Esophagus (tissue), 2 donors: ENCODE data around the gene HS6ST2. TPM values are rescaled to one million over a fixed set of nuclear protein-coding genes. Genes with fewer than 3 reads are reported as not detected.

ENCODE experiments used
- H3K27ac ChIP-seq, 2 donors: one replicate each; pipeline ENCODE4 v1.5.1; 2013; ENCODE audit warnings: low read depth in 2 of 2, mild to moderate bottlenecking in 2 of 2, inconsistent platforms in 1 of 2, low read length in 1 of 2, moderate library complexity in 1 of 2
- H3K27me3 ChIP-seq, 2 donors: one replicate each; pipeline ENCODE4 v1.6.1; 2013; ENCODE audit warnings: low read length in 2 of 2, control low read depth in 1 of 2, mild to moderate bottlenecking in 1 of 2; ENCODE audit not compliant: insufficient read depth in 2 of 2, control insufficient read depth in 1 of 2
- H3K36me3 ChIP-seq, 2 donors: one replicate each; pipeline ENCODE4 v1.6.1; 2013; ENCODE audit warnings: low read length in 1 of 2; ENCODE audit not compliant: control insufficient read depth in 2 of 2, insufficient read depth in 2 of 2
- H3K4me1 ChIP-seq, 2 donors: one replicate each; pipeline ENCODE4 v1.6.1; 2013; ENCODE audit warnings: low read length in 1 of 2; ENCODE audit not compliant: control insufficient read depth in 2 of 2, insufficient read depth in 2 of 2
- H3K4me3 ChIP-seq, 2 donors: one replicate each; pipeline ENCODE4 v1.5.1; 2013; ENCODE audit warnings: low read length in 2 of 2, mild to moderate bottlenecking in 2 of 2, low read depth in 1 of 2, moderate library complexity in 1 of 2
- H3K9me3 ChIP-seq, 2 donors: one replicate each; pipeline ENCODE4 v1.6.1; 2013; ENCODE audit warnings: mild to moderate bottlenecking in 2 of 2, low read depth in 1 of 2, low read length in 1 of 2, moderate library complexity in 1 of 2; ENCODE audit not compliant: control insufficient read depth in 2 of 2, insufficient read depth in 1 of 2
- WGBS, 2 donors: extraction: QIAGEN DNeasy Blood & Tissue Kit; methylation state at CpG; one replicate each; pipeline ENCODE4 v1.1.7; 2013; 5-methylcytosine and 5-hydroxymethylcytosine counted together
- polyA plus RNA-seq, 2 donors: library from polyadenylated mRNA; stranded (reverse); fragments of 200-250 nt; gene quantifications; one replicate each; pipeline ENCODE4 v1.2.3, GENCODE V29; 2013
- donor health status: healthy with polysubstance abuse.
- donor health status: Bipolar disorder and iron deficiency.

HS6ST2 gene
- polyA plus RNA-seq, 2 donors: 0.81 to 2.8 TPM

DNA sequence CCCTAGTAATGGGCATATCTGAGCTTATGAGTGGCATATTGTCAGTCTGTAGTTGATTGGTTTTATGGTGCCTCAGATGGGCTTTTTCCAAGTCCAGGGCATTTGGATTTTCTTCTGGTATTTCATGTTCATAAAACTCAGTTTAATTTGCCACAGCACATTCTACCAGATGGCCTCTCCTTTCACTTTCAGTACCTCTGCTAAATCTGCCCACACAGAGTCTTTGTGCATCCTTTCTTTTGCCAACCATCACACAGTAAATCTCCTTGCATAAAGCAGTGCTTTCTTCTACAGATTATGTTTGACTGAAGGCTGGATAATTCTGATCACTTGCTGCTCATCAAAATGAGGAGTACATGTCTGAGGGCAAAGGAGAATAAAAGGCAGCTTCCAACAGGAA lies 98.2 kb downstream of the HS6ST2 start:
- no peaks in the 10 kb centered on the region for H3K36me3 ChIP-seq
- H3K9me3 ChIP-seq: no peaks in the 10 kb centered on the region
- no peak overlapping the region for H3K4me3 ChIP-seq
- no peaks in the 10 kb centered on the region for H3K27me3 ChIP-seq
- H3K27ac ChIP-seq: no peak overlapping the region
- no peaks in the 10 kb centered on the region for H3K4me1 ChIP-seq

DNA sequence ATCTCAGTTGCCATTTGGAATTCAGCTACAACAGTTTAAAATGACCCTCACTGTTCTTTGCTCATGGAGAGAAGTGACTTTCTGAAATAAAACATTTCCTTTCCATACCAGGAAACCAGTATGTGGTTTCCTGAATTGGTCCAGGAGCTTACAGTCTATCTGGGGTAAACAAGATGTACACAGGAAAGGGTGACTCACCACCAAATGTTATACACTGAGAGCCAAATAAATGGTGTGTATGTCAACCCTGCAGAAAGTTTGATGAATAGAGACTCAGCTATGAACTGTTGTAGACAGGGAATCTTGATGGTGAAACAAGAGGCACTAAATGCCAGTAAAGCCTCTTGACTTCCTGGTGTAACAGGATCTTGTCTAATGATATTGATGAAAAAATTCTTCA lies 100.4 kb downstream of the HS6ST2 start:
- H3K27me3 ChIP-seq: peaks cover 0 to 1% of the 10 kb centered on the region in 2 donors
- H3K4me1 ChIP-seq: no peaks in the 10 kb centered on the region
- H3K36me3 ChIP-seq: no peaks in the 10 kb centered on the region
- H3K27ac ChIP-seq: no peak overlapping the region
- no peaks in the 10 kb centered on the region for H3K9me3 ChIP-seq
- no peak overlapping the region for H3K4me3 ChIP-seq

DNA sequence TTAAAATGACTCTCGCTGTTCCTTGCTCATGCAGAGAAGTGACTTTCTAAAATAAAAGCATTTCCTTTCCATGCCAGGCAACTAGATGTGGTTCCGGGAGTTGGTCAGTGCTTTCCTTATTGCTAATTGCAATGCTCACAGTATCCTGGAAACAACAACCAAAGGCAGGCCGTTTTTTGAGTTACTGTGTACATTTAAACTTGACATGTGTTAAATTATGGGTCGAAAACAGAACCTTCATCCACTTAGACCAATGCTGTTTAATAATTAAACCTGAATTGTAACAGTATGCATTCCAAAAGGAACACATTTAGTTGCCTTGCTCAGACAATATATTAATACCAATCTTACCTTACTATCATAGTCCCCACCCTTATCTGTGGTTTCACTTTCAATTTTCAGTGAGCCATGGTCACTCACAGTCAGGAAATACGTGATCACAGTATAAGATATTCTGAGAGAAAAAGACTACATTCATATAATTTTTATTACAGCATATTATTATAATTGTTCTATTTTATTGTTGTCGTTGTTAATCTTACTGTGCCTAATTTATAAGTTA lies 102.6 kb downstream of the HS6ST2 start:
- H3K4me3 ChIP-seq: no peak overlapping the region
- no peak overlapping the region for H3K27ac ChIP-seq
- WGBS, 2 donors: 61 to 83% methylated on average over 6 of the region's 6 CpGs
- no peaks in the 10 kb centered on the region for H3K36me3 ChIP-seq
- no peaks in the 10 kb centered on the region for H3K4me1 ChIP-seq
- H3K9me3 ChIP-seq: no peaks in the 10 kb centered on the region
- peaks cover 0 to 2% of the 10 kb centered on the region in 2 donors for H3K27me3 ChIP-seq

DNA sequence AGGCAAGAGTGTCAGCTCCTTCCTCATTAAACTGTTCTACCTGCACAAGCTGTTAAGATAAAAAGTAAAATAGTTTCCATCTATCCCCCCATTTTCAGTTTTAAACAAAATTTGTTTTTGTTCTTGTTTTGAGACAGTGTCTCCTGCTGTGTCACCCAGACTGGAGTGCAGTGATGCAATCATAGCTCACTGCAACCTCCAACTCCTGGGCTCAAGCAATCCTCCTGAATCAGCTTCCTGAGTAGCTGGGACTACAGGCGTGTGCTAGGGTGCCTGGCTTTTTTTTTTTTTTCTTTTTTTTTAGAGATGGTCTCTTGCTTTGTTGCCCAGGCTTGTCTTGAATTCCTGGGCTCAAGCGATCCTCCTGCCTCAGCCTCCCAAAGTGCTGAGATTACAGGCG lies 105.4 kb downstream of the HS6ST2 start:
- no peak overlapping the region for H3K4me3 ChIP-seq
- no peaks in the 10 kb centered on the region for H3K36me3 ChIP-seq
- H3K27me3 ChIP-seq: peaks cover 0 to 2% of the 10 kb centered on the region in 2 donors
- no peaks in the 10 kb centered on the region for H3K4me1 ChIP-seq
- H3K27ac ChIP-seq: no peak overlapping the region
- 78 to 80% methylated on average over 3 of the region's 3 CpGs for WGBS, 2 donors
- H3K9me3 ChIP-seq: no peaks in the 10 kb centered on the region

DNA sequence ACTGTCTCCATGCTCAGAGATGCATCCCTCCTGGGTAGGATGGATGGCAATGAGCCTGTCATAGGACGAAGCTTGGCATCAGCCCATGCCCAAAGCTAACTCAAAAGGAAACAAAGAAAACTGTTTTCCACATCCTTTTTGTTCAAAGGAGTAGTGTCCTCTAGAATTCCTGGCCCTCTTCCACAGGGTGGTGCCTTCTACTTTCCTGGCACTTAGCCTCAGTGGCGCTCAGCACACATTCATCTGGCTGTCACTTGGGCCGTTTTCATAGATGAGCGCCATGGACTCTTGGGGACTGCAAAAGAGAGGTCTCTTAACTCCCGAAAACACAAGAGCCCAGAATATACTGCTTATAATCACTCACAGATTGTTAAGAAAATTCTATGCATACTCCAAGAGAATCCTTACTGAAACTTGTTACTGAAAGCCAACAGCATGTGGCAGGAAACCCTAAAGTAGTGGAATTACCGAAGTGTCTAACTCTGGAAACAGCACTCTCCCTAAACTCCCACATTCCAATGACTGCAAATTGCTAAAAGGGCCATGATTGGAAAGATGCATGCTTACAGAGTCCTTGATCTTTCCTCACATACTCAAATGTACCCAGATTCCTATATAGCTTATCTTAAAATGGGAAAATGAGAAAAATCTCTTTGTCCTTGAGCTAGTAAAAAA lies 110.0 kb downstream of the HS6ST2 start:
- 33 to 57% methylated on average over 6 of the region's 6 CpGs for WGBS, 2 donors
- Histone ChIP-seq H3K27me3 (peaks cover 0 to 4% of the 10 kb centered on the region in 2 donors), H3K4me1 (no peaks in the 10 kb centered on the region), H3K9me3 (no peaks in the 10 kb centered on the region), H3K36me3 (no peaks in the 10 kb centered on the region), H3K27ac (no peak overlapping the region), H3K4me3 (no peak overlapping the region)

DNA sequence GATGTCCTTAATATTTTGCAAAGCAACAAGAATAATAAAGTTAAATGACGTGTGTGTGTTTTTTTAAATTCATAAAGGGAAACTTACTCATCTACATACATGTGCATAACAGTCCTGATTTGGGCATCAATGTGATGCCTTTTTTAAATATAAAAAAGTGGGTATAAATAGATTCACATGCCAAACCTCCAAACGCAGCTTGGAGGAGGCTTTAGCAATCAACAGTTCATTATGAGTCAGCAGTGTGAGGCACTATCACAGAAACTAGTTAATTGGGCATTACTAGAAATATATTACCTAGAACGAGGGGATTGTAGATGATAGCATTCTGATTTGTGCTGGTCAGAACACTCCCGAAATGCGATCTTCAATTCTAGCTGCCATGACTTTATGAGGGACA lies 115.1 kb downstream of the HS6ST2 start:
- Histone ChIP-seq H3K4me1 (no peaks in the 10 kb centered on the region), H3K4me3 (no peak overlapping the region), H3K27ac (no peak overlapping the region), H3K36me3 (no peaks in the 10 kb centered on the region), H3K27me3 (peaks cover 0 to 6% of the 10 kb centered on the region in 2 donors), H3K9me3 (no peaks in the 10 kb centered on the region)
- 51 to 61% methylated on average over 5 of the region's 5 CpGs for WGBS, 2 donors

DNA sequence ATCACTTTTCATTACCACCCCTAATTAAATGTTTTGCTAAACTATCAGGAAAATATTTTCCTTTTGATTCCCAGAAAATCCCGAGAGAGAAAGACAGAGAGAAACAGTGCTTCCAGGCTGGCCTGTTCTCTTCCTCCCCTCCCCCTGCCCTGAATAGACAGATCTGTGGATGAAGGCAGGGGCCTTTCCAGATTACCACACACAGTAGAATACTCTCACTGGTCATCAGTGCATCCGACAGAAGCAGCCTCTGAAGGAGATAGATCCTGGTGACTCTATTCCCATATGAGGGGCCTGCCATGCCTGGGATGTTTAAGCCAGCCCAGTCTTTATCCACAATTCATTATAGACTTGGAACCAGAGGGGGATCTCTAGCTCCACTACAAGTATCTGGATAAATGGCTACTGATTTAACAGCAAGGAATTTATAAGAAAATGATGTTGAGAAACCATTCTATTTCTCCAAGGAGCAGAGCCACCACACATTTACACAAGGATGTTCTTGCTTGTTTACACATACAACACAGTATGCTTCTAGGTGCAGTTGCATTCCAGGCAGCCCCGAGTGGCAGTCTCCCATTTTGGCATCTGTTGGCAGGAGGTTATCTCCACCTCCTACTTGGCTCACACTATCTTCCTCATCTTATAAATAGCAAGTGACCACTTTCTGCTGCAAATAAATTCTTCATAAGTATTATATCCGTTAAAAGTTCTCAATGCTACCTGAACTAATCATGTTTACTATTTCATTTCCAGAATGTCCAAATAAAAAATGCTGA lies 115.8 kb downstream of the HS6ST2 start:
- Histone ChIP-seq H3K4me1 (no peaks in the 10 kb centered on the region), H3K27ac (no peak overlapping the region), H3K9me3 (no peaks in the 10 kb centered on the region), H3K36me3 (no peaks in the 10 kb centered on the region), H3K4me3 (no peak overlapping the region), H3K27me3 (peaks cover 0 to 6% of the 10 kb centered on the region in 2 donors)
- 54 to 60% methylated on average over 4 of the region's 4 CpGs for WGBS, 2 donors

DNA sequence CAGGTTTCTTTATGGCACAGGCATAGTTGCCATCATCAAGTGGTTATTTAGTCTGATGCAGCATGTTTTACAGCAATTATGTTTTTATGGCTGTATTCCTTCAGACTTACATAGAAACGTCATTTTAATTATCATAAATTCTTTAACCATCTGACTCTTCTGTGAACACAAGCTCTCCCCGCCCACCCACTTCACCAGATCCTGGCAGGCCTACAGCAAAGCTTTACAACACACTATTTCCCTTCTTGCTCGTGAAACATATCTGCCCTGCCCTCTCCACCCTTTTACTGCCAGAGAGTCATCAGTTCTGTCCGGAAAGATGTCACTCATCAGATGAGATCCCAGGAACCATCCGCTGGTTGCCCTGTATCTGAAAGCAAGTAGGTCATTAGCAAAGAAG lies 120.5 kb downstream of the HS6ST2 start:
- 55% methylated on average over 5 of the region's 5 CpGs for WGBS, 2 donors
- H3K36me3 ChIP-seq: no peaks in the 10 kb centered on the region
- peaks cover 0 to 4% of the 10 kb centered on the region in 2 donors for H3K27me3 ChIP-seq
- peaks cover 0 to 3% of the 10 kb centered on the region in 2 donors for H3K4me1 ChIP-seq
- no peaks in the 10 kb centered on the region for H3K9me3 ChIP-seq
- no peak overlapping the region for H3K4me3 ChIP-seq
- H3K27ac ChIP-seq: no peak overlapping the region

DNA sequence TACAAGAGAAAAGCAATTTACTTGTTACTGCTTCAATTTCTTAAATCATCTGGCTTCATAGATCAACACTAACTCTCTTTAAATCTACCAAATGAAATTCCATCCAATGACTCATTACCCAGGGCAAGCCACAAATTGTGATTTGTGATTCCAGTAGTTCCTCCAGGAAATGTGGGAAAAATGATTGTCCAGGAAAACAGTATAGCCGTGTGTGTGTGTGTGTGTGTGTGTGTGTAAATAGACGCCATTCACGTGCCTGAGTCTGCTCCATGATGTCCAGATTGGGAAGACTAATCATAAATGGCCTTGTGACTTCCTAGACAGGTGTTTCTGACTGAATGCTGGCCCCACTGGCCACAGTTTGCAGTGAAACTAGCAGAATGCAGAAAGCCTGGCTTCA lies 121.3 kb downstream of the HS6ST2 start:
- WGBS, 2 donors: 19 to 23% methylated on average over 3 of the region's 3 CpGs

More for the DNA sequence above, 121.3 kb downstream of the HS6ST2 start:
- no peaks in the 10 kb centered on the region for H3K9me3 ChIP-seq
- peaks cover 0 to 3% of the 10 kb centered on the region in 2 donors for H3K4me1 ChIP-seq
- no peaks in the 10 kb centered on the region for H3K36me3 ChIP-seq
- H3K27me3 ChIP-seq: no peaks in the 10 kb centered on the region
- H3K27ac ChIP-seq: no peak overlapping the region
- no peak overlapping the region for H3K4me3 ChIP-seq
